ENCODE measurements around the gene NUP214.

- no peak for TF ChIP-seq ZNF292 (tag by site-specific recombination; IDR thresholded peaks at IDR 0.05; ENCODE audit: borderline replicate concordance, low read depth)
- no peak for TF ChIP-seq ZBTB21 (tag by site-specific recombination; IDR thresholded peaks at IDR 0.05)
- TF ChIP-seq ZNF544 (tag by site-specific recombination; IDR thresholded peaks at IDR 0.05), result no peak
- TF ChIP-seq CTCF (tag by site-specific recombination; IDR thresholded peaks at IDR 0.05), result no peak
These were observed 69.4 kb downstream of the NUP214 start for GRCh38 chr9:131194762-131195161.
